K562 (cell line): ENCODE data around the gene COX18. TPM values are rescaled to one million over a fixed set of nuclear protein-coding genes. Genes with fewer than 3 reads are reported as not detected.

Experiments used
- ATF7 ChIP-seq: fragments of 450-650 bp; IDR thresholded peaks from 2 replicates; pipeline ENCODE4 v1.7.1; 2014; ENCODE audit warnings: mild to moderate bottlenecking, moderate library complexity
- DACH1 ChIP-seq: fragments of 450-650 bp; IDR thresholded peaks from 2 replicates; pipeline ENCODE4 v1.6.1; 2018; ENCODE audit not compliant: partially characterized antibody
- FIP1L1 ChIP-seq: fragments of 200-400 bp; formaldehyde crosslinking; IDR thresholded peaks from 2 replicates; pipeline ENCODE4 v1.6.1; 2018; ENCODE audit warnings: mild to moderate bottlenecking, low read depth, low read length; ENCODE audit not compliant: poor library complexity, severe bottlenecking
- GMEB1 ChIP-seq: fragments of 250-450 bp; sonication (Bioruptor Pico); IDR thresholded peaks from 2 replicates; pipeline ENCODE4 v1.4.0; 2020; ENCODE audit warnings: mild to moderate bottlenecking
- IRF9 ChIP-seq: fragments of 450-650 bp; IDR thresholded peaks from 2 replicates; pipeline ENCODE4 v1.6.1; 2016; ENCODE audit warnings: missing biosample characterization, missing genetic modification characterization
- KDM4B ChIP-seq, 2 experiments: fragments of 450-650 bp in 1 of 2; sonication (generic) in 1 of 2; IDR thresholded peaks; 2 replicates each; pipeline ENCODE4 v1.6.1; 2016 to 2017; ENCODE audit warnings: borderline replicate concordance in 2 of 2, antibody characterized with exemption in 1 of 2, low read depth in 1 of 2, mild to moderate bottlenecking in 1 of 2
- NR2C2 ChIP-seq, 2 experiments: fragments of 200-800 bp in 1 of 2; sonication (Bioruptor generic) in 1 of 2; sonication (generic) in 1 of 2; formaldehyde crosslinking in 1 of 2; IDR thresholded peaks; 2 replicates each; pipeline versions ENCODE4 v1.6.1 to v1.8.0; 2016 to 2022; ENCODE audit warnings: mild to moderate bottlenecking in 1 of 2, missing compliant biosample characterization in 1 of 2, missing genetic modification characterization in 1 of 2, missing genetic modification reagents in 1 of 2
- PHF20 ChIP-seq: fragments of 450-650 bp; IDR thresholded peaks from 2 replicates; pipeline ENCODE4 v1.6.1; 2018; ENCODE audit not compliant: partially characterized antibody
- PHF8 ChIP-seq: fragments of 200-600 bp; sonication (generic); IDR thresholded peaks from 2 replicates; pipeline ENCODE4 v1.6.1; 2012; ENCODE audit warnings: mixed run types, mild to moderate bottlenecking, inconsistent platforms, low read length, moderate library complexity, borderline replicate concordance
- POU5F1 ChIP-seq: fragments of 150-350 bp; IDR thresholded peaks from 2 replicates; pipeline ENCODE4 v1.6.1; 2014; ENCODE audit warnings: borderline replicate concordance, low read length, low read depth, mild to moderate bottlenecking; ENCODE audit not compliant: partially characterized antibody
- RAD51 ChIP-seq: fragments of 450-650 bp; IDR thresholded peaks from 2 replicates; pipeline ENCODE4 v1.7.1; 2016; ENCODE audit warnings: low read depth, mild to moderate bottlenecking, borderline replicate concordance
- SP1 ChIP-seq: sonication (generic); formaldehyde crosslinking; IDR thresholded peaks from 2 replicates; pipeline ENCODE4 v1.8.1; 2022; ENCODE audit warnings: mild to moderate bottlenecking, missing genetic modification reagents
- SUPT5H ChIP-seq: fragments of 450-650 bp; IDR thresholded peaks from 2 replicates; pipeline ENCODE4 v1.6.1; 2016
- TEAD1 ChIP-seq, 2 experiments: fragments of 450-650 bp in 1 of 2; sonication (generic) in 1 of 2; formaldehyde crosslinking; IDR thresholded peaks; 2 replicates each; pipeline versions ENCODE4 v1.4.0 to v1.8.0; 2020 to 2022; ENCODE audit warnings: mild to moderate bottlenecking in 2 of 2, missing genetic modification reagents in 1 of 2
- ZBTB1 ChIP-seq: sonication (generic); formaldehyde crosslinking; IDR thresholded peaks from 2 replicates; pipeline ENCODE4 v1.8.1; 2023; ENCODE audit warnings: missing genetic modification reagents, low read depth, mild to moderate bottlenecking, borderline replicate concordance
- ZFP1 ChIP-seq: fragments of 450-650 bp; formaldehyde crosslinking; IDR thresholded peaks from 2 replicates; pipeline ENCODE4 v1.4.0; 2020; ENCODE audit warnings: mild to moderate bottlenecking, mixed read lengths
- ZKSCAN3 ChIP-seq: fragments of 250-450 bp; sonication (Bioruptor Pico); IDR thresholded peaks from 2 replicates; pipeline ENCODE4 v1.4.0; 2020
- ZNF740 ChIP-seq, 3 experiments: fragments of 200-800 bp in 1 of 3; sonication (Bioruptor generic) in 1 of 3; sonication (generic) in 1 of 3; formaldehyde crosslinking in 1 of 3; IDR thresholded peaks; 2 replicates each; pipeline versions ENCODE4 v1.6.1 to v1.8.0; 2016 to 2022; ENCODE audit warnings: mild to moderate bottlenecking in 2 of 3, missing compliant biosample characterization in 2 of 3, missing genetic modification characterization in 2 of 3, missing genetic modification reagents in 1 of 3
- polyA plus RNA-seq, 8 experiments: library from polyadenylated mRNA; depleted of rRNA in 4 of 8; stranded (reverse) in 5 of 8; unstranded in 3 of 8; fragments of >200 nt; fragmentation: Nextera tagmentation in 2 of 8; fragmentation: Illumina TruSeq in 1 of 8; extraction: Ambion mirVana in 2 of 8; extraction: Trizol in 1 of 8; gene quantifications; 2 replicates each; pipeline versions ENCODE4 v1.2.1 to v1.2.3, GENCODE V29; 2011 to 2014; ENCODE audit warnings: inconsistent platforms in 1 of 8, missing spikeins in 1 of 8
- total RNA-seq, 7 experiments: library from RNA; depleted of rRNA in 6 of 7; stranded (reverse); fragments of >200 nt in 6 of 7; fragmentation: Illumina TruSeq in 2 of 7; extraction: Trizol in 2 of 7; gene quantifications; 2 replicates each; pipeline versions ENCODE4 v1.2.1 to v1.2.3, GENCODE V29; 2011 to 2021; ENCODE audit warnings: low replicate concordance in 1 of 7
- TF ChIP-seq, protein P1 (sequence below): sonication (generic); formaldehyde crosslinking; IDR thresholded peaks from 2 replicates; pipeline ENCODE4 v1.4.0; 2020; ENCODE audit warnings: mild to moderate bottlenecking, missing genetic modification reagents

Gene COX18
- total and polyA plus RNA-seq, 9 of the 15 experiments (the other 6 are each of a cell fraction or from before 2014, with no cell fraction given), result 7.0 to 21.3 (median 14.7) TPM

GRCh38 chr4:73069338-73070073, at the start of gene COX18 (continued):
- TF ChIP-seq ZNF740 (CRISPR knock-in tag; IDR thresholded peaks at IDR 0.05), result 0 out of 2 replicates have a peak, but pooled peaks have one; percentile 32
- TF ChIP-seq ZNF740 (tag; IDR thresholded peaks at IDR 0.05), result no peak
- peak; percentile 94 for TF ChIP-seq SP1 (CRISPR knock-in tag)
- no peak for TF ChIP-seq ZFP1
- TF ChIP-seq PHF20, result peak; percentile 71
- TF ChIP-seq ZKSCAN3, result no peak
- no peak; the same call in 1 of the 2 replicates for TF ChIP-seq GMEB1 (CRISPR knock-in tag)
- TF ChIP-seq POU5F1, result no peak
- peak; percentile 87; the same call in 1 of the 2 replicates for TF ChIP-seq ZBTB1
- peak; percentile 22 for TF ChIP-seq DACH1
- peak; percentile 92 for TF ChIP-seq FIP1L1
- peak; percentile 98 for TF ChIP-seq PHF8
- no peak for TF ChIP-seq RAD51
- peak in 1 of 2 experiments; percentile 77; a peak in 1 of 4 replicates for TF ChIP-seq KDM4B (IDR thresholded peaks at IDR 0.05; ENCODE audit: borderline replicate concordance in 2 of 2, low read depth in 1 of 2)
- TF ChIP-seq, protein P1, sequence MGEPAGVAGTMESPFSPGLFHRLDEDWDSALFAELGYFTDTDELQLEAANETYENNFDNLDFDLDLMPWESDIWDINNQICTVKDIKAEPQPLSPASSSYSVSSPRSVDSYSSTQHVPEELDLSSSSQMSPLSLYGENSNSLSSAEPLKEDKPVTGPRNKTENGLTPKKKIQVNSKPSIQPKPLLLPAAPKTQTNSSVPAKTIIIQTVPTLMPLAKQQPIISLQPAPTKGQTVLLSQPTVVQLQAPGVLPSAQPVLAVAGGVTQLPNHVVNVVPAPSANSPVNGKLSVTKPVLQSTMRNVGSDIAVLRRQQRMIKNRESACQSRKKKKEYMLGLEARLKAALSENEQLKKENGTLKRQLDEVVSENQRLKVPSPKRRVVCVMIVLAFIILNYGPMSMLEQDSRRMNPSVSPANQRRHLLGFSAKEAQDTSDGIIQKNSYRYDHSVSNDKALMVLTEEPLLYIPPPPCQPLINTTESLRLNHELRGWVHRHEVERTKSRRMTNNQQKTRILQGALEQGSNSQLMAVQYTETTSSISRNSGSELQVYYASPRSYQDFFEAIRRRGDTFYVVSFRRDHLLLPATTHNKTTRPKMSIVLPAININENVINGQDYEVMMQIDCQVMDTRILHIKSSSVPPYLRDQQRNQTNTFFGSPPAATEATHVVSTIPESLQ (CRISPR knock-in tag), result peak; percentile 83; the same call in 1 of the 2 replicates
- TF ChIP-seq SUPT5H, result peak; percentile 94
- peak; percentile 82 for TF ChIP-seq NR2C2 (CRISPR knock-in tag; IDR thresholded peaks at IDR 0.05)
- TF ChIP-seq NR2C2 (tag; IDR thresholded peaks at IDR 0.05), result peak; percentile 82
- TF ChIP-seq ATF7, result peak; percentile 99
- 0 out of 2 replicates have a peak, but pooled peaks have one; percentile 54 for TF ChIP-seq IRF9
- TF ChIP-seq TEAD1 (CRISPR knock-in tag; IDR thresholded peaks at IDR 0.05), result peak in 1 of 2 experiments; percentile 95; a peak in 2 of 4 replicates
